ENCODE data around the gene MELK. TPM values are rescaled to one million over a fixed set of nuclear protein-coding genes. Genes with fewer than 3 reads are reported as not detected.

Gene MELK
- total and polyA plus RNA-seq, 2 of the 13 experiments (the other 11 are each of a cell fraction or from before 2014, with no cell fraction given) = 16.7 to 50.4 TPM

Other genes with a start within 250 kb of the MELK start
- 9.1 and 16.2 TPM in 2 replicates for gene RNF38, start 172.6 kb upstream of the MELK start, total RNA-seq (2016; rRNA removed; fragmentation: Illumina TruSeq; extraction: Trizol)
- 24.8 and 32.1 TPM in 2 replicates for gene RNF38, start 172.6 kb upstream of the MELK start, polyA plus RNA-seq (2011; rRNA removed)